GM19240 (cell line): ENCODE measurements around the gene NFXL1.
A peak's percentile ranks its signal among the peaks of the same experiment; 100 is the strongest.
"Not testable (repeated sequence)": the region's sequence is repeated elsewhere in the genome, so short reads cannot be mapped to it uniquely, and the experiment has no call there.

Experiments
- DNase-seq: peaks from one replicate; pipeline ENCODE4 v3.0.0; 2011; ENCODE audit warnings: low spot score; ENCODE audit not compliant: insufficient read length

The NFXL1 gene

GRCh38 chr4:47914220-47914925 lies at the start of gene NFXL1:
TSS of gene NFXL1 (minus strand) at chr4:47914583. CDS start at chr4:47914203, 380 bp downstream.
- DNase-seq = peak; percentile 83

- no peak for DNase-seq
Measured at GRCh38 chr4:47954677-47955076, 40.3 kb upstream of the NFXL1 start.

- DNase-seq = no peak
Measured at GRCh38 chr4:47954245-47954644, 39.9 kb upstream of the NFXL1 start.

- no peak for DNase-seq
Measured at GRCh38 chr4:47945930-47946726, 31.7 kb upstream of the NFXL1 start.

GRCh38 chr4:47942081-47942819 lies 27.9 kb upstream of the NFXL1 start:
- no peak for DNase-seq

- DNase-seq = no peak
Measured at GRCh38 chr4:47939456-47939855, 25.1 kb upstream of the NFXL1 start.

GRCh38 chr4:47936336-47936735 lies 22.0 kb upstream of the NFXL1 start:
- no peak for DNase-seq

GRCh38 chr4:47933840-47934239 lies 19.5 kb upstream of the NFXL1 start:
- DNase-seq = no peak

GRCh38 chr4:47930971-47931804 lies 16.8 kb upstream of the NFXL1 start:
- DNase-seq = no peak

GRCh38 chr4:47929682-47930201 lies 15.4 kb upstream of the NFXL1 start:
- no peak for DNase-seq

GRCh38 chr4:47926667-47927258 lies 12.4 kb upstream of the NFXL1 start:
- peak; percentile 36 for DNase-seq

- not testable (repeated sequence) for DNase-seq
Measured at GRCh38 chr4:47923261-47923608, 8.9 kb upstream of the NFXL1 start.

GRCh38 chr4:47922436-47923260 lies 8.3 kb upstream of the NFXL1 start:
- DNase-seq = not testable (repeated sequence)

GRCh38 chr4:47917163-47917562 lies 2.8 kb upstream of the NFXL1 start:
- not testable (repeated sequence) for DNase-seq

GRCh38 chr4:47915378-47915777 lies 995 bp upstream of the NFXL1 start:
- DNase-seq = no peak

- DNase-seq = no peak
Measured at GRCh38 chr4:47914926-47915237, 499 bp upstream of the NFXL1 start.

GRCh38 chr4:47913861-47914219 lies 543 bp downstream of the NFXL1 start:
- no peak for DNase-seq

- DNase-seq = no peak
Measured at GRCh38 chr4:47913330-47913729, 1.1 kb downstream of the NFXL1 start.

GRCh38 chr4:47907089-47907646 lies 7.2 kb downstream of the NFXL1 start:
- no peak for DNase-seq

GRCh38 chr4:47899639-47900038 lies 14.7 kb downstream of the NFXL1 start:
- no peak for DNase-seq
